GM12878 (cell line): Measurements from ENCODE around the gene RTN3. TPM values are rescaled to one million over a fixed set of nuclear protein-coding genes. Genes with fewer than 3 reads are reported as not detected.
A peak's percentile ranks its signal among the peaks of the same experiment; 100 is the strongest.

Experiments
- BHLHE40 ChIP-seq, 2 experiments: fragments of 450-650 bp in 1 of 2; IDR thresholded peaks; 2 replicates each; pipeline ENCODE4 v1.6.1; 2011 to 2017; ENCODE audit warnings: low read depth in 2 of 2, borderline replicate concordance in 1 of 2, improper control_type of control experiment in 1 of 2, low read length in 1 of 2, mild to moderate bottlenecking in 1 of 2
- CREB1 ChIP-seq: IDR thresholded peaks from 2 replicates; pipeline ENCODE4 v1.6.1; 2012; ENCODE audit warnings: low read depth, mild to moderate bottlenecking, inconsistent platforms
- IKZF2 ChIP-seq, 2 experiments: fragments of 450-650 bp; IDR thresholded peaks; 2 replicates each; pipeline ENCODE4 v1.6.1; 2017; ENCODE audit warnings: mild to moderate bottlenecking in 2 of 2, moderate library complexity in 2 of 2
- NFYB ChIP-seq: IDR thresholded peaks from 2 replicates; pipeline ENCODE4 v1.6.1; 2011; ENCODE audit warnings: low read depth, mild to moderate bottlenecking, low read length, improper control_type of control experiment, moderate library complexity; ENCODE audit not compliant: insufficient read depth
- PAX8 ChIP-seq: fragments of 450-650 bp; IDR thresholded peaks from 2 replicates; pipeline ENCODE4 v1.6.1; 2017; ENCODE audit warnings: mild to moderate bottlenecking, moderate library complexity
- POLR2AphosphoS2 ChIP-seq: IDR thresholded peaks from 2 replicates; pipeline ENCODE4 v1.6.1; 2011; ENCODE audit warnings: low read depth, mild to moderate bottlenecking, low read length, improper control_type of control experiment, moderate library complexity
- RB1 ChIP-seq: fragments of 450-650 bp; formaldehyde crosslinking; IDR thresholded peaks from 2 replicates; pipeline ENCODE4 v1.6.1; 2017; ENCODE audit warnings: mild to moderate bottlenecking, borderline replicate concordance
- RUNX3 ChIP-seq: IDR thresholded peaks from 2 replicates; pipeline ENCODE4 v1.6.1; 2012; ENCODE audit warnings: low read length, inconsistent platforms
- ZBED1 ChIP-seq: IDR thresholded peaks from 2 replicates; pipeline ENCODE4 v1.6.1; 2016; ENCODE audit warnings: borderline replicate concordance
- polyA plus RNA-seq, 11 experiments: library from polyadenylated mRNA; depleted of rRNA in 4 of 11; unstranded in 6 of 11; stranded (reverse) in 5 of 11; fragments of >200 nt; fragmentation: Nextera tagmentation in 4 of 11; fragmentation: Illumina TruSeq in 1 of 11; extraction: Ambion mirVana in 4 of 11; extraction: Trizol in 1 of 11; gene quantifications; 1 replicate in 1 of 11; 2 replicates in 10 of 11; pipeline versions ENCODE4 v1.2.1 to v1.2.3, GENCODE V29; 2011 to 2016; ENCODE audit warnings: inconsistent platforms in 2 of 11, missing spikeins in 2 of 11, low read depth in 1 of 11
- total RNA-seq, 4 experiments: library from RNA; depleted of rRNA in 3 of 4; stranded (reverse); fragments of >200 nt in 3 of 4; fragmentation: Illumina TruSeq in 1 of 4; extraction: Trizol in 1 of 4; gene quantifications; 2 replicates each; pipeline versions ENCODE4 v1.2.1 to v1.2.3, GENCODE V29; 2013 to 2021
- TF ChIP-seq, protein P1 (sequence below): fragments of 450-650 bp; IDR thresholded peaks from 2 replicates; pipeline ENCODE4 v1.6.1; 2017; ENCODE audit warnings: borderline replicate concordance
- TF ChIP-seq, protein P2 (sequence below): fragments of 450-650 bp; IDR thresholded peaks from 2 replicates; pipeline ENCODE4 v1.6.1; 2016; ENCODE audit warnings: mild to moderate bottlenecking
- TF ChIP-seq, protein P3 (sequence below): fragments of 450-650 bp; formaldehyde crosslinking; IDR thresholded peaks from 2 replicates; pipeline ENCODE4 v1.4.0; 2020; ENCODE audit warnings: mild to moderate bottlenecking, moderate library complexity
- TF ChIP-seq, protein P4 (sequence below): IDR thresholded peaks from 2 replicates; pipeline ENCODE4 v1.6.1; 2012; ENCODE audit warnings: low read length, inconsistent platforms
- TF ChIP-seq, protein P5 (sequence below): fragments of 450-650 bp; formaldehyde crosslinking; IDR thresholded peaks from 2 replicates; pipeline ENCODE4 v1.4.0; 2022; ENCODE audit warnings: mild to moderate bottlenecking, moderate library complexity
- TF ChIP-seq, protein P6 (sequence below): IDR thresholded peaks from 2 replicates; pipeline ENCODE4 v1.6.1; 2012; ENCODE audit warnings: low read depth, low read length, improper control_type of control experiment

Gene RTN3
- total and polyA plus RNA-seq, 10 of the 15 experiments (the other 5 are each of a cell fraction or from before 2014, with no cell fraction given), result 22.9 to 64.2 (median 47.0) TPM

DNA sequence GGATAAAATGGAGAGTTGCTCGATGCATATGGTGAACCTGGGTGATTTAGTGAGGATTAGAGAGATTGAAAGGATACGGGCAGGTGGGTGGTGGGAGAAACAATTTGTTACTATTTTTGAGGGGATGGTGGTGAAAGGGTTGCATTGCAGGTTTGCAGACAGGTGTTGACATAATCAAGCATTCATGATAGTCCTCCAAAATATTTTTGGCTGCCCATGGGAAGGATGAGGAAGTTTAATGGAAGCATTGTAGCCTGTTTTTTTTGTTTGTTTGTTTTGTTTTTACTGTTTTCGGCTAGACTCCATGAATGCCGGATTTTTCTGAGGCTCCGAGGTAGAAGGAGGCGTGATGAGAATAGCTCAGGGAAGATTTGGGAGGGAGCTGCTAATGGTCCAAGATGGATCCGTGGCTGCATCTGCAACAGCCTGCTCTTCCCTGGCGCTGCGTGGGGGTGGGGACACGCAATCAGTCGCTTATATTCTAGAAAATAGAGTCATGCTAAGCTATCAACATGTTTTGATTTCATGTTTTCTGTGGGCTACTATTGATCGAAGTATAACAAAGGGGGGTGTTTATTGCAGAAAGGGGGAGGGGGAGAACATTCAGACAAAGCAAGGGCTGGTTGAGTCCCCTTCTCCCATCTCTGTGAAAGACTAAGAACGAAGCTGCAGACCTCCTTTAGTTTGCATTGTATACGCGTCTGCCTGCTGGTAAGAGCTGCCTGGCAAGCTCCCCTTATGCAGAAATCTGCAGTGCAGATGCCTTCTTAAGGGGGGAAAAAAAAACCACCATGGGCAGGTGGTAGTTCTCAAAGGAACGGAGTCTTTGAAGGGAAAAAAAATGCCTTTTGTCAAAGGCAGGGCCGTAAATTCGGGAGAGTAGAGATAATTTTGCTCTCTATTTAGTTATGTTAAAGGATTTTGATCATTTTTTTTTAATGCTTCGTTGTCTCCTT, 1.0 kb downstream of the RTN3 start (continued):
- TF ChIP-seq, protein P1, sequence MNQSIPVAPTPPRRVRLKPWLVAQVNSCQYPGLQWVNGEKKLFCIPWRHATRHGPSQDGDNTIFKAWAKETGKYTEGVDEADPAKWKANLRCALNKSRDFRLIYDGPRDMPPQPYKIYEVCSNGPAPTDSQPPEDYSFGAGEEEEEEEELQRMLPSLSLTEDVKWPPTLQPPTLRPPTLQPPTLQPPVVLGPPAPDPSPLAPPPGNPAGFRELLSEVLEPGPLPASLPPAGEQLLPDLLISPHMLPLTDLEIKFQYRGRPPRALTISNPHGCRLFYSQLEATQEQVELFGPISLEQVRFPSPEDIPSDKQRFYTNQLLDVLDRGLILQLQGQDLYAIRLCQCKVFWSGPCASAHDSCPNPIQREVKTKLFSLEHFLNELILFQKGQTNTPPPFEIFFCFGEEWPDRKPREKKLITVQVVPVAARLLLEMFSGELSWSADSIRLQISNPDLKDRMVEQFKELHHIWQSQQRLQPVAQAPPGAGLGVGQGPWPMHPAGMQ, result no peak
- TF ChIP-seq, protein P2, sequence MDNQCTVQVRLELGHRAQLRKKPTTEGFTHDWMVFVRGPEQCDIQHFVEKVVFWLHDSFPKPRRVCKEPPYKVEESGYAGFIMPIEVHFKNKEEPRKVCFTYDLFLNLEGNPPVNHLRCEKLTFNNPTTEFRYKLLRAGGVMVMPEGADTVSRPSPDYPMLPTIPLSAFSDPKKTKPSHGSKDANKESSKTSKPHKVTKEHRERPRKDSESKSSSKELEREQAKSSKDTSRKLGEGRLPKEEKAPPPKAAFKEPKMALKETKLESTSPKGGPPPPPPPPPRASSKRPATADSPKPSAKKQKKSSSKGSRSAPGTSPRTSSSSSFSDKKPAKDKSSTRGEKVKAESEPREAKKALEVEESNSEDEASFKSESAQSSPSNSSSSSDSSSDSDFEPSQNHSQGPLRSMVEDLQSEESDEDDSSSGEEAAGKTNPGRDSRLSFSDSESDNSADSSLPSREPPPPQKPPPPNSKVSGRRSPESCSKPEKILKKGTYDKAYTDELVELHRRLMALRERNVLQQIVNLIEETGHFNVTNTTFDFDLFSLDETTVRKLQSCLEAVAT, result 0 out of 2 replicates have a peak, but pooled peaks have one; percentile 5
- TF ChIP-seq PAX8 (no peak), RB1 (no peak), RUNX3 (peak; percentile 30; the same call in 1 of the 2 replicates), ZBED1 (no peak), CREB1 (no peak), IKZF2 (IDR thresholded peaks at IDR 0.05) (peak in 1 of 2 experiments; percentile 40; a peak in 1 of 4 replicates), POLR2AphosphoS2 (no peak), BHLHE40 (IDR thresholded peaks at IDR 0.05; ENCODE audit: borderline replicate concordance in 1 of 2, low read depth in 2 of 2, low read length in 1 of 2) (no peak), NFYB (no peak)
- TF ChIP-seq, protein P3, sequence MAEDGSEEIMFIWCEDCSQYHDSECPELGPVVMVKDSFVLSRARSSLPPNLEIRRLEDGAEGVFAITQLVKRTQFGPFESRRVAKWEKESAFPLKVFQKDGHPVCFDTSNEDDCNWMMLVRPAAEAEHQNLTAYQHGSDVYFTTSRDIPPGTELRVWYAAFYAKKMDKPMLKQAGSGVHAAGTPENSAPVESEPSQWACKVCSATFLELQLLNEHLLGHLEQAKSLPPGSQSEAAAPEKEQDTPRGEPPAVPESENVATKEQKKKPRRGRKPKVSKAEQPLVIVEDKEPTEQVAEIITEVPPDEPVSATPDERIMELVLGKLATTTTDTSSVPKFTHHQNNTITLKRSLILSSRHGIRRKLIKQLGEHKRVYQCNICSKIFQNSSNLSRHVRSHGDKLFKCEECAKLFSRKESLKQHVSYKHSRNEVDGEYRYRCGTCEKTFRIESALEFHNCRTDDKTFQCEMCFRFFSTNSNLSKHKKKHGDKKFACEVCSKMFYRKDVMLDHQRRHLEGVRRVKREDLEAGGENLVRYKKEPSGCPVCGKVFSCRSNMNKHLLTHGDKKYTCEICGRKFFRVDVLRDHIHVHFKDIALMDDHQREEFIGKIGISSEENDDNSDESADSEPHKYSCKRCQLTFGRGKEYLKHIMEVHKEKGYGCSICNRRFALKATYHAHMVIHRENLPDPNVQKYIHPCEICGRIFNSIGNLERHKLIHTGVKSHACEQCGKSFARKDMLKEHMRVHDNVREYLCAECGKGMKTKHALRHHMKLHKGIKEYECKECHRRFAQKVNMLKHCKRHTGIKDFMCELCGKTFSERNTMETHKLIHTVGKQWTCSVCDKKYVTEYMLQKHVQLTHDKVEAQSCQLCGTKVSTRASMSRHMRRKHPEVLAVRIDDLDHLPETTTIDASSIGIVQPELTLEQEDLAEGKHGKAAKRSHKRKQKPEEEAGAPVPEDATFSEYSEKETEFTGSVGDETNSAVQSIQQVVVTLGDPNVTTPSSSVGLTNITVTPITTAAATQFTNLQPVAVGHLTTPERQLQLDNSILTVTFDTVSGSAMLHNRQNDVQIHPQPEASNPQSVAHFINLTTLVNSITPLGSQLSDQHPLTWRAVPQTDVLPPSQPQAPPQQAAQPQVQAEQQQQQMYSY (CRISPR knock-in tag), result no peak
- TF ChIP-seq, protein P4, sequence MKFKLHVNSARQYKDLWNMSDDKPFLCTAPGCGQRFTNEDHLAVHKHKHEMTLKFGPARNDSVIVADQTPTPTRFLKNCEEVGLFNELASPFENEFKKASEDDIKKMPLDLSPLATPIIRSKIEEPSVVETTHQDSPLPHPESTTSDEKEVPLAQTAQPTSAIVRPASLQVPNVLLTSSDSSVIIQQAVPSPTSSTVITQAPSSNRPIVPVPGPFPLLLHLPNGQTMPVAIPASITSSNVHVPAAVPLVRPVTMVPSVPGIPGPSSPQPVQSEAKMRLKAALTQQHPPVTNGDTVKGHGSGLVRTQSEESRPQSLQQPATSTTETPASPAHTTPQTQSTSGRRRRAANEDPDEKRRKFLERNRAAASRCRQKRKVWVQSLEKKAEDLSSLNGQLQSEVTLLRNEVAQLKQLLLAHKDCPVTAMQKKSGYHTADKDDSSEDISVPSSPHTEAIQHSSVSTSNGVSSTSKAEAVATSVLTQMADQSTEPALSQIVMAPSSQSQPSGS, result no peak
- TF ChIP-seq, protein P5, sequence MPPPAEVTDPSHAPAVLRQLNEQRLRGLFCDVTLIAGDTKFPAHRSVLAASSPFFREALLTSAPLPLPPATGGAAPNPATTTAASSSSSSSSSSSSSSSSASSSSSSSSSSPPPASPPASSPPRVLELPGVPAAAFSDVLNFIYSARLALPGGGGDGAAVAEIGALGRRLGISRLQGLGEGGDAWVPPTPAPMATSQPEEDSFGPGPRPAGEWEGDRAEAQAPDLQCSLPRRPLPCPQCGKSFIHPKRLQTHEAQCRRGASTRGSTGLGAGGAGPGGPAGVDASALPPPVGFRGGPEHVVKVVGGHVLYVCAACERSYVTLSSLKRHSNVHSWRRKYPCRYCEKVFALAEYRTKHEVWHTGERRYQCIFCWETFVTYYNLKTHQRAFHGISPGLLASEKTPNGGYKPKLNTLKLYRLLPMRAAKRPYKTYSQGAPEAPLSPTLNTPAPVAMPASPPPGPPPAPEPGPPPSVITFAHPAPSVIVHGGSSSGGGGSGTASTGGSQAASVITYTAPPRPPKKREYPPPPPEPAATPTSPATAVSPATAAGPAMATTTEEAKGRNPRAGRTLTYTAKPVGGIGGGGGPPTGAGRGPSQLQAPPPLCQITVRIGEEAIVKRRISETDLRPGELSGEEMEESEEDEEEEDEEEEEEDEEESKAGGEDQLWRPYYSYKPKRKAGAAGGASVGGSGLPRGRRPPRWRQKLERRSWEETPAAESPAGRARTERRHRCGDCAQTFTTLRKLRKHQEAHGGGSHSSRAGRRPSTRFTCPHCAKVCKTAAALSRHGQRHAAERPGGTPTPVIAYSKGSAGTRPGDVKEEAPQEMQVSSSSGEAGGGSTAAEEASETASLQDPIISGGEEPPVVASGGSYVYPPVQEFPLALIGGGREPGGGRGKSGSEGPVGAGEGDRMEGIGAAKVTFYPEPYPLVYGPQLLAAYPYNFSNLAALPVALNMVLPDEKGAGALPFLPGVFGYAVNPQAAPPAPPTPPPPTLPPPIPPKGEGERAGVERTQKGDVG, result no peak
- TF ChIP-seq, protein P6, sequence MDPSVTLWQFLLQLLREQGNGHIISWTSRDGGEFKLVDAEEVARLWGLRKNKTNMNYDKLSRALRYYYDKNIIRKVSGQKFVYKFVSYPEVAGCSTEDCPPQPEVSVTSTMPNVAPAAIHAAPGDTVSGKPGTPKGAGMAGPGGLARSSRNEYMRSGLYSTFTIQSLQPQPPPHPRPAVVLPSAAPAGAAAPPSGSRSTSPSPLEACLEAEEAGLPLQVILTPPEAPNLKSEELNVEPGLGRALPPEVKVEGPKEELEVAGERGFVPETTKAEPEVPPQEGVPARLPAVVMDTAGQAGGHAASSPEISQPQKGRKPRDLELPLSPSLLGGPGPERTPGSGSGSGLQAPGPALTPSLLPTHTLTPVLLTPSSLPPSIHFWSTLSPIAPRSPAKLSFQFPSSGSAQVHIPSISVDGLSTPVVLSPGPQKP, result no peak
